Keratinocyte (primary cell): ENCODE results near the gene ASTN2.

ENCODE experiments used
- CTCF ChIP-seq, 3 experiments: IDR thresholded peaks in 1 of 3; conservative IDR thresholded peaks in 1 of 3; optimal IDR thresholded peaks in 1 of 3; 2 replicates in 2 of 3; 3 replicates in 1 of 3; pipeline versions ENCODE3 to v1.5.1; 2011; ENCODE audit warnings: low read length in 3 of 3, mild to moderate bottlenecking in 3 of 3, moderate library complexity in 2 of 3, control low read depth in 1 of 3, inconsistent platforms in 1 of 3; ENCODE audit not compliant: insufficient read depth in 2 of 3; ENCODE audit errors: extremely low read depth in 1 of 3
- EZH2 ChIP-seq: IDR thresholded peaks from one replicate; pipeline ENCODE4 v1.6.1; 2012; ENCODE audit warnings: inconsistent platforms, mild to moderate bottlenecking, low read length, moderate library complexity

GRCh38 chr9:116978155-116978554 is 436.7 kb downstream of the ASTN2 start:
- TF ChIP-seq CTCF (optimal IDR thresholded peaks at IDR 0.05 in 1 of 3, IDR thresholded peaks at IDR 0.05 in 1 of 3, conservative IDR thresholded peaks at IDR 0.05 in 1 of 3; ENCODE audit: extremely low read depth in 1 of 3, insufficient read depth in 2 of 3, low read length in 3 of 3) (no peak), EZH2 (no peak)
